Stomach (tissue), 9 donors: ENCODE measurements around the gene GPR62. TPM values are rescaled to one million over a fixed set of nuclear protein-coding genes. Genes with fewer than 3 reads are reported as not detected.

Experiments used
- DNase-seq, 2 donors: peaks; one replicate each; pipeline versions ENCODE4 v3.0.0 to v3.0.0-alpha.2; 2013 to 2019
- H3K27ac ChIP-seq, 5 donors: fragments of 200-600 bp in 4 of 5; sonication (generic) in 4 of 5; one replicate each; pipeline ENCODE4 v1.5.1; 2013 to 2019; ENCODE audit warnings: mild to moderate bottlenecking in 1 of 5, moderate library complexity in 1 of 5
- H3K27me3 ChIP-seq, 3 donors: fragments of 200-600 bp; sonication (generic); one replicate each; pipeline ENCODE4 v1.5.1; 2017 to 2019; ENCODE audit warnings: mixed run types in 1 of 3
- H3K36me3 ChIP-seq, 4 donors: fragments of 200-600 bp; sonication (generic); 1 replicate in 3 of 4; 2 replicates in 1 of 4; pipeline ENCODE4 v1.5.1; 2016 to 2019
- H3K4me1 ChIP-seq, 4 donors: fragments of 200-600 bp; sonication (generic); one replicate each; pipeline ENCODE4 v1.5.1; 2016 to 2019
- H3K4me3 ChIP-seq, 4 donors: fragments of 200-600 bp; sonication (generic) in 3 of 4; one replicate each; pipeline ENCODE4 v1.5.1; 2016 to 2019; ENCODE audit warnings: mild to moderate bottlenecking in 1 of 4
- H3K9me3 ChIP-seq, 4 donors: fragments of 200-600 bp; sonication (generic); one replicate each; pipeline ENCODE4 v1.5.1; 2016 to 2019
- CTCF ChIP-seq, 7 experiments: fragments of 450-650 bp in 4 of 7; fragments of 200-600 bp in 3 of 7; sonication (generic) in 3 of 7; IDR thresholded peaks; one replicate each; pipeline ENCODE4 v1.5.1; 2016 to 2019; ENCODE audit warnings: antibody characterized with exemption in 7 of 7, control low read depth in 2 of 7, mild to moderate bottlenecking in 1 of 7
- EP300 ChIP-seq: sonication (generic); formaldehyde crosslinking; IDR thresholded peaks from one replicate; pipeline ENCODE4 v1.6.1; 2017; ENCODE audit warnings: antibody characterized with exemption
- POLR2A ChIP-seq, 4 donors: fragments of 450-650 bp; IDR thresholded peaks; one replicate each; pipeline ENCODE4 v1.6.1; 2016; ENCODE audit warnings: antibody characterized with exemption in 4 of 4, control low read depth in 2 of 4, mild to moderate bottlenecking in 1 of 4, moderate library complexity in 1 of 4
- POLR2AphosphoS5 ChIP-seq, 3 donors: sonication (generic); formaldehyde crosslinking; IDR thresholded peaks; one replicate each; pipeline ENCODE4 v1.6.1; 2016; ENCODE audit warnings: antibody characterized with exemption in 3 of 3
- WGBS, 5 donors: extraction: QIAGEN DNeasy Blood & Tissue Kit in 3 of 5; methylation state at CpG; one replicate each; pipeline versions ENCODE4 v1.1.5 to v1.1.7; 2013 to 2018; 5-methylcytosine and 5-hydroxymethylcytosine counted together
- intact Hi-C: fragments of 100-400 bp; cut with DNase I; formaldehyde crosslinking; loops from one replicate; pipeline ENCODE4 v1.15.1; 2023; ENCODE audit warnings: low total_unique reads
- polyA plus RNA-seq, 3 donors: library from polyadenylated mRNA; stranded (reverse); fragments of 200-250 nt; gene quantifications; one replicate each; pipeline ENCODE4 v1.2.3, GENCODE V29; 2013
- total RNA-seq, 5 donors: library from RNA; depleted of rRNA; stranded (reverse); fragments of >200 nt; gene quantifications; one replicate each; pipeline versions ENCODE4 v1.1.0 to v1.2.3, GENCODE V29; 2014 to 2016
- donor health status: healthy with polysubstance abuse.
- donor health status: Bipolar disorder and iron deficiency.
- donor health status: healthy.

The GPR62 gene
- total and polyA plus RNA-seq, 8 donors: 0.25 TPM; not detected in 7

- 0 to 1% (median 0%) methylated on average over 26 to 63 of the region's 63 CpGs for WGBS, 5 donors
- intact Hi-C loops: no loop called here
- peaks cover 0 to 9% (median 2%) of the 10 kb centered on the region in 4 donors for H3K36me3 ChIP-seq
Measured at GRCh38 chr3:51974963-51975851, 20.0 kb downstream of the GPR62 start, which contains the start of gene ABHD14A. Gene ABHD14A, plus strand, starts transcription at chr3:51975064. Its CDS starts 72 bp downstream, at chr3:51975136.

GRCh38 chr3:51975852-51976549 is 20.8 kb downstream of the GPR62 start:
- Histone ChIP-seq H3K27me3 (no peaks in the 10 kb centered on the region), H3K4me1 (peaks cover 21 to 63% (median 43%) of the 10 kb centered on the region in 4 donors), H3K36me3 (peaks cover 0 to 16% (median 4%) of the 10 kb centered on the region in 4 donors), H3K27ac (peak overlapping the region; percentile 88 to 97 (median 95)), H3K9me3 (no peaks in the 10 kb centered on the region), H3K4me3 (peak overlapping the region; percentile 61 to 75 (median 65))
- TF ChIP-seq CTCF (IDR thresholded peaks at IDR 0.05): peak in 1 of 7 experiments; percentile 18
- no peak for TF ChIP-seq EP300
- 32 to 50% (median 34%) methylated on average over 27 to 46 of the region's 46 CpGs for WGBS, 5 donors
- DNase-seq: peak; percentile 62 to 91
- intact Hi-C loops: no loop called here

More at GRCh38 chr3:51974963-51975851, 20.0 kb downstream of the GPR62 start, which contains the start of gene ABHD14A:
- Histone ChIP-seq H3K9me3 (no peaks in the 10 kb centered on the region), H3K4me3 (peak within 1 kb of the TSS; percentile 61 to 75 (median 65)), H3K27ac (peak within 1 kb of the TSS; percentile 88 to 97 (median 95)), H3K4me1 (peaks cover 21 to 62% (median 49%) of the 10 kb centered on the region in 4 donors), H3K27me3 (no peaks in the 10 kb centered on the region)
- TF ChIP-seq CTCF (IDR thresholded peaks at IDR 0.05) (no peak), POLR2AphosphoS5 (IDR thresholded peaks at IDR 0.05) (peak; percentile 3 to 71 (median 65)), POLR2A (IDR thresholded peaks at IDR 0.05) (no peak), EP300 (no peak)
- DNase-seq: peak; percentile 78 to 93

GRCh38 chr3:51977446-51978142 is 22.4 kb downstream of the GPR62 start:
- Histone ChIP-seq H3K27ac (no peak overlapping the region), H3K4me3 (no peak overlapping the region), H3K4me1 (peaks cover 29 to 63% (median 41%) of the 10 kb centered on the region in 4 donors), H3K36me3 (peaks cover 0 to 9% (median 2%) of the 10 kb centered on the region in 4 donors), H3K9me3 (no peaks in the 10 kb centered on the region), H3K27me3 (no peaks in the 10 kb centered on the region)
- intact Hi-C loops: no loop called here
- TF ChIP-seq POLR2AphosphoS5 (IDR thresholded peaks at IDR 0.05) (no peak), POLR2A (IDR thresholded peaks at IDR 0.05) (no peak), EP300 (no peak), CTCF (IDR thresholded peaks at IDR 0.05) (no peak)
- DNase-seq: no peak
- 74 to 90% (median 87%) methylated on average over 6 to 9 of the region's 9 CpGs for WGBS, 5 donors

GRCh38 chr3:51978143-51978502 is 22.9 kb downstream of the GPR62 start:
- Histone ChIP-seq H3K9me3 (no peaks in the 10 kb centered on the region), H3K4me1 (peaks cover 33 to 61% (median 41%) of the 10 kb centered on the region in 4 donors), H3K36me3 (peaks cover 0 to 9% (median 2%) of the 10 kb centered on the region in 4 donors), H3K27ac (no peak overlapping the region), H3K27me3 (no peaks in the 10 kb centered on the region), H3K4me3 (no peak overlapping the region)
- WGBS, 5 donors: 62 to 100% (median 79%) methylated on average over 1 to 4 of the region's 4 CpGs
- intact Hi-C loops: no loop called here
- no peak for DNase-seq
- TF ChIP-seq POLR2AphosphoS5 (IDR thresholded peaks at IDR 0.05) (no peak), POLR2A (IDR thresholded peaks at IDR 0.05) (no peak), CTCF (IDR thresholded peaks at IDR 0.05) (no peak), EP300 (no peak)
